Uterus (tissue), 2 donors: ENCODE data around the gene TMEM143.

Experiments used
- CTCF ChIP-seq, 4 experiments: fragments of 200-600 bp in 2 of 4; fragments of 450-650 bp in 2 of 4; sonication (generic) in 2 of 4; IDR thresholded peaks; one replicate each; pipeline ENCODE4 v1.5.1; 2016 to 2019; ENCODE audit warnings: antibody characterized with exemption in 4 of 4, mild to moderate bottlenecking in 2 of 4, moderate library complexity in 1 of 4
- POLR2A ChIP-seq, 2 donors: fragments of 450-650 bp; IDR thresholded peaks; one replicate each; pipeline ENCODE4 v1.6.1; 2016; ENCODE audit warnings: antibody characterized with exemption in 2 of 2, mild to moderate bottlenecking in 1 of 2, moderate library complexity in 1 of 2

- TF ChIP-seq CTCF (IDR thresholded peaks at IDR 0.05) (no peak), POLR2A (IDR thresholded peaks at IDR 0.05) (no peak)
Observed at GRCh38 chr19:48332351-48332661, 31.4 kb downstream of the TMEM143 start.
